Jurkat, Clone E6-1 (cell line): ENCODE data around the gene RIPPLY3.
"Not testable (repeated sequence)": the region's sequence is repeated elsewhere in the genome, so short reads cannot be mapped to it uniquely, and the experiment has no call there.

Experiments used
- DNase-seq: peaks from one replicate; pipeline ENCODE4 v3.0.0-alpha.2; 2011; ENCODE audit warnings: low read depth, low spot score
- H3K4me3 ChIP-seq: 2 replicates; pipeline ENCODE4 v1.5.1; 2011; ENCODE audit warnings: mild to moderate bottlenecking, low read length, control low read depth, moderate library complexity

Gene RIPPLY3

GRCh38 chr21:36976882-36977651, 29.4 kb upstream of the RIPPLY3 start:
- DNase-seq = peak; percentile 44
- no peak overlapping the region for H3K4me3 ChIP-seq

GRCh38 chr21:36980280-36981048, 26.0 kb upstream of the RIPPLY3 start:
- no peak for DNase-seq

DNA sequence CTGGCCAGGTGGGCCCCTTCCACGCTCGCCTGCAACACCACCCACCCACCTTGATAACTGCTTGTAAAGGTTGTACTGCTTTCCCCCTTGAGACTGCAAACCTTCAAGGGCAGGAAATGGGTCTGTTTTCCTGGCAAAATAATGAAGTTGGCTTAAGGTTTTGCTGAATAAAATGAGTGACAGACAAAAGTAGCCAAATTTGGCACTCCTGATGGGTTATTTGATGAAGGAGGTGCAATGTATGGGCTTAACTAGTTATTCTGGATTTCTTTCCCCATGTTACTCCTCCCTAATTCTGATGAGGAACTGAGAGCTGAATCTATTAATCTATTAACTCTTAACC, 25.5 kb upstream of the RIPPLY3 start:
- H3K4me3 ChIP-seq = no peak overlapping the region
- DNase-seq = no peak

More at GRCh38 chr21:36980280-36981048, 26.0 kb upstream of the RIPPLY3 start:
- no peak overlapping the region for H3K4me3 ChIP-seq

- no peak for DNase-seq
- H3K4me3 ChIP-seq = no peak overlapping the region
These were observed 24.4 kb upstream of the RIPPLY3 start for GRCh38 chr21:36981977-36982700.

GRCh38 chr21:36985751-36986594, 20.5 kb upstream of the RIPPLY3 start:
- no peak for DNase-seq

DNA sequence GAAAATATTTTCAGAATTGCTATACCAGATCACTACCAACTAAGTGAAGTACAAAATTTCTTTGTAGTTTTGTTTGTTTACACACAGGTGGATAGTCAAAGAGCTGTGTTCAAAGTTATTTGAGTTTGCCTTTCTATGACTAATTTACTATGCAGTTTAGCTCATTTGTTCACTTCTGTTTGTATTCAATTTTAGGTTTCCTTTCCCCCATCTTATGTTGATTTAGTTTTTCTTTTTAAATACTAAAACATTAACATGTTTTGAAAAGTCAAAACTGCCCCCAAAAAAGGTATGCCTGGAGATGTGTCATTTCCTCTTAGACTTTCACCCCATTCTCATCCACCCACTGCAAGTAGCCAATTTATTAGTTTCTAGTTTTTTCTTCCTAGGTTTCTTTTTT, 18.7 kb upstream of the RIPPLY3 start:
- DNase-seq = no peak
- no peak overlapping the region for H3K4me3 ChIP-seq

More at GRCh38 chr21:36985751-36986594, 20.5 kb upstream of the RIPPLY3 start:
- H3K4me3 ChIP-seq = no peak overlapping the region

GRCh38 chr21:36988536-36988935, 18.0 kb upstream of the RIPPLY3 start:
- no peak for DNase-seq
- H3K4me3 ChIP-seq = no peak overlapping the region

DNA sequence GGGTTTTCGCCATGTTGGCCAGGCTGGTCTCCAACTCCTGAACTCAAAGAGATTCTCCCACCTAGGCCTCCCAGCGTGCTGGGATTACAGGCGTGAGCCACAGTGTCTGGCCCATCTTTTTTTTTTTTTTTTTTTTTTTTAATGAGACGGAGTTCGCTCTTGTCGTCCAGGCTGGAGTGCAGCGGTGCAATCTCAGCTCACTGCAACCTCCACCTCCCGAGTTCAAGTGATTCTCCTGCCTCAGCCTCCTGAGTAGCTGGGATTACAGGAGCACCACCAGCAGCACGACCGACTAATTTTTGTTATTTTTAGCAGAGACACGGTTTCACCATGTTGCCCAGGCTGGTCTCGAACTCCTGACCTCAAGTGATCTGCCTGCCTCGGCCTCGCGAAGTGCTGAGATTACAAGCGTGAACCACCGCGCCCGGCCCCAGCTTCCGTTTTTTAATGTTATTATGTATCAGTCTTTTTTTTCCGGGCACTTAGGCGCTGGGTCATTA, 17.3 kb upstream of the RIPPLY3 start:
- peak overlapping the region; percentile 56 for H3K4me3 ChIP-seq
- not testable (repeated sequence) for DNase-seq

DNA sequence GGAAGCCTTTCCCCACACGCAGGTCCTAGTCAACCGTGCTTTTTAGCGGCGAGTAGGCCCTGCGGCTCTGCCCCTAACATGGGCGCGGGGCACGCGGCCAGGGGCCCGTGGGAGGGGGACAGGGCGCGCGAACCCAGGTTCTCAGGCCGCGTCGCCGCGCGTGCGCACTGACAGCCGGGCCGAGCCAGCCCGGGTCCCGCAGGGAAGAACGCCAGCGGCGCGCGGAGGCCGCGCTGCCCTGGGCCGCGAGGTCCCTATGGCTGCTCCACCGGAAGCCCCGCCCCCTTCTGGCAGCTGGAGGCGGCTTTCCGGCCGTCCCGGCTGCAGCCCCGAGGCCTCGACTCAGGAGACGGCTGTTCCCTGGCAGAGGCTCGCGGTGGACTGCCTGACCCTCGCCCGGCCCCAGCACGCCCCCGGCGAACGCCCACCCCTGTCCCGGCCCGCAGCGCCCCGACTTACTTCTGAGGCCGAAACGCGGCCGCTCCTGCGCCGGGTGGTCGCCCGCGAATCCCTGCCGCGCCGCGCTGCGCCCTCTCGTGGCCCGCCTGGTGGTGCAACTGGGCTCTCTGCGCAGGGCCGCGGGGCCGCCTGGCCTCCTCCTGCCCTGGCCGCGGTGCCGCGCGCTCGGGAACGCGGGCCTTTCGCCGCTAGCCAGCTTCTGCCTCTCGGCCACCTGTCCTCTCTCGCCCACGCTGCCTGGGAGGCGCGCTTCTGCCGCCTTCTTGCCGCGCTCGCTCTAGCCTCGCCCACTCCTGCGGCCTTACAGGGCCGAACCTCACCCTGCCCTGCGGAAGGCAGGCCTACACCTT, 16.6 kb upstream of the RIPPLY3 start:
- H3K4me3 ChIP-seq = peak overlapping the region; percentile 56
- peak; percentile 75 for DNase-seq

GRCh38 chr21:36990508-36991205, 15.8 kb upstream of the RIPPLY3 start:
- DNase-seq = no peak
- H3K4me3 ChIP-seq = peak overlapping the region; percentile 56

DNA sequence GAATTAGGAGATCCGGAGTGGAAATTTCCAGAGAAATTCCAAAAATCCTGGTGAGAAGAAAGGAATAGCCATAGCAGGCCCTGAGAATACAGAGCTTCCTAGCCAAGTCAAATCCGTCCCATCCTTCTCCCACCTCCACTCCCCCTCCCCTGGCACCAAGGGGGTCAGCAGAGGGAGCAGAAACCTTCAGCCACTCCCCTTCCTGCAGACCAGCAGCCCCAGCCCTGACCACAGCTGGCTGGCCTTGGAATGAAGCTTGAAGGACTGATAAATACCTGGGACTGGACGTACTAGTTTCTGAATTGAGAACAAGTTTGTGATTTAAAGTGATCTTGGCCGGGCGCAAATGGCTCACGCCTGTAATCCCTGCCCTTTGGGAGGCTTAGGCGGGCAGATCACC, 13.8 kb upstream of the RIPPLY3 start:
- no peak overlapping the region for H3K4me3 ChIP-seq
- no peak for DNase-seq

DNA sequence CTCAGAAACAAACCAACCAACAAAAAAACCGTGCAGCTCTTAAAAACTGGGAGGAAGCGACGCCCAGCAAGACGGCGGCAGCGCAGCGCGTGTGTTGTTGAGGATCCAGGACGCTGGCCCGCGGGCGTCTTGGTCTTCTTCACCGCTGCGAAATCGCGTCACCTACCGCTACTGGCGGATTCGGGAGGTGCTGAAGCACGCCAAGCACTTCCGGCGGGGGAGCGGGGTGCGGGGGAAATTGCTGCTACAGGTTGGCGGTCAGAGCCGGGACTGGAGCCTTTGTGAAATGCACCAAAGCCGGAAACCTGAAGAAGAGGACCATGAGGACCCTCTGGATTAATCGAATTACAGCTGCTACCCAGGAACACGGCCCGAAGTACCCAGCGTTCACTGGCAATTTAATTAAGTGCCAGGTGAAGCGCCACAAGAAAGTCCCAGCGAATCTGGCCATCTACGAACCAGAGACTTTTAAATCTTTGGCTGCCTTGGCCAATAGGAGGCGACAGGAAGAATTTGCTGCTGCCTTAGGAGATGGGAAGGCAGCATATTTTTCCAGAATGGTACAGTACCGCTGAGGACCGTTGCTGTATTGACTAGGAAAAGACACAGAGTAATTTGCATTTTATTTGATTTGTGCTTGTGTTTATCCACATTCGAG, 11.9 kb upstream of the RIPPLY3 start:
- DNase-seq = no peak

GRCh38 chr21:36995285-36995684, 11.2 kb upstream of the RIPPLY3 start:
- not testable (repeated sequence) for H3K4me3 ChIP-seq, DNase-seq

More for the DNA sequence above, 11.9 kb upstream of the RIPPLY3 start:
- no peak overlapping the region for H3K4me3 ChIP-seq

DNA sequence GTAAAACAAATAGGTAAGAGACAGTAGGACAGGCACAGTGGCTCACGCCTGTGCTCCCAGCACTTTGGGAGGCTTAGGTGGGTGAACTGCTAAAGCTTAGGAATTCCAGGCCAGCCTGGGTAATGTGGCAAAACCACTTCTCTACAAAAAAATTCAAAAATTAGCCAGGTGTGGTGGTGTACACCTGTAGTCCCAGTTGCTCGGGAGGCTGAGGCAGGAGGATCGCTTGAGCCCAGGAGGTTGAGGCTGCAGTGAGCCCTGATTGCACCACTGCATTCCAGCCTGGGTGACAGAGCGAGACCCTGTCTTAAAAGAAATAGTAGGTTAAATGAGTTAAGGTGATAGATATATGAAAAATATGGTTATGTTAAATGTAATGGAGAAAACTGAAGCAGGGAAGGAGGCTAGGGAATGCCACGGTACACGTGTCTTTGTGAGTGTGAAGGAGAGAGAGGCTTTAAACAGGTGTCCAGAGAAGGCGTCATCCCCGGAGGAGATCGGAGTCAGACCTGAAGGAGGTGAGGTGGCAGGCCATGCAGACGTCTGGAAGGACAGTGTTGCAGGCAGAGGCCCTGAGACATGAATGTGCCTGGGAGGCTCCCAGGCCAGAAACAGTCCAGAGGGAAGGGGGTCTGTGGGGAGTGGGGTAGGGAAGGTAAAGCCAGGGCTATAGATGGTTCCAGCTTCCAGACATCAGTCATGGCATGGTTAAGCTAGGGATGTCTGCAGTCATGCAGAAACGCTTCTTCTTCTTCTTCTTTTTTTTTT, 7.2 kb upstream of the RIPPLY3 start:
- no peak overlapping the region for H3K4me3 ChIP-seq
- DNase-seq = no peak

- no peak for DNase-seq
- no peak overlapping the region for H3K4me3 ChIP-seq
These were observed 6.1 kb upstream of the RIPPLY3 start for GRCh38 chr21:37000381-37000780.

DNA sequence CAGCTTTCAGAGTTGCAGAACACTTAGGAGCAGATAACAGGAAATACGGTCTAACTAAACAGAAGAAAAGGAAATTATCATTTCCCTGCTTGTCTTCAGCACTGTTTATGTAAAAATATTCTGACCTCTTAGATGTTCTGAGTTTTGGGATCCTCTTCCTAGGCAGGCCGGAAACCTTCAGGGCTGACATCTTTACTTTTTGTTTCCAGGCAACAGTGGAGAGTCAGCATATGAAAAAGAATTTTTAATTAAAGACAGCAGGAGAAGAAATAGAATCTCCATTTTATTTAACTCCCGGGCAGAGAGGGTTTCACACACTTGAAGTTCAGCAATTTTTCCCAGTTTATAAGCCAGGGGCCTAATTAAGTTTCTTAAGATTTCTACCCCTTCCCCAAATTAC, 5.1 kb upstream of the RIPPLY3 start:
- DNase-seq = no peak
- no peak overlapping the region for H3K4me3 ChIP-seq
